GM19455 (cell line): ENCODE data around the gene CPN1.

Experiments used
- ATAC-seq: cut with Tn5 transposase; IDR thresholded peaks from one replicate; pipeline ENCODE4 v1.9.1; 2021; ENCODE audit not compliant: unreplicated experiment

Gene CPN1

DNA sequence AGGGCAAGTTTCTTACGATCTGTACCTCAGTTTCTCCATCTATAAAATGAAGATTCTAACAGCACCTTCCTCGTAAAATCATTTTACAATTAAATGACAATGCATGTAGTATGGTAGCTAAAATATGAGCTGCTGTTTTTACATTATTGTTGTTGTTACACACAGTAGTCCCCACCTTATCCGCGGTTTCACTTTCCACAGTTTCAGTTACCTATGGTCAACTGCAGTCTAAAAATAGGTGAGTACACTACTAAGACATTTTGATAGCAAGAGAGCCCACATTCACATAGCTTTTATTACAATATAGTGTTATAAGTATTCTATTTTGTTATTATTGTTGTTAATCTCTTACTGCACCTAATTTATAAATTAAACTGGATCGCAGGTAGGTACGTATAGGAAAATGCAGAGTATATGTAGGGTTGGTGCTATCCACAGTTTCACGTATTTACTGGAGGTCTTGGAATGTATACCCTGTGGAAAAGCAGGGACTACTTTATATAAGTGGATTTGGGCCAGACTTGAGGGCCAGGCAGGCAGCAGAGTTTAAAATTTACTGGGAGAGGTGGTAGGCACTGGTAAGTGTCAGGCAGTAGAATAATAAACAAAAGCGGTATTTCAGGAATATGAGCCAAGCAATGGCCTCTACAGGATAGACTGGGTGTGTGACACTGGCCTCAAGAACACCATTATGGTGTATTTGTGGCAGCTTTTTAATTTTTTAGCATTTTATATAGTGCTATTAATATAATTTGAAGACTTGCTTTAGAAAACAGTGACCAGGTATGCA is 82.2 kb downstream of the CPN1 start:
- no peak for ATAC-seq

DNA sequence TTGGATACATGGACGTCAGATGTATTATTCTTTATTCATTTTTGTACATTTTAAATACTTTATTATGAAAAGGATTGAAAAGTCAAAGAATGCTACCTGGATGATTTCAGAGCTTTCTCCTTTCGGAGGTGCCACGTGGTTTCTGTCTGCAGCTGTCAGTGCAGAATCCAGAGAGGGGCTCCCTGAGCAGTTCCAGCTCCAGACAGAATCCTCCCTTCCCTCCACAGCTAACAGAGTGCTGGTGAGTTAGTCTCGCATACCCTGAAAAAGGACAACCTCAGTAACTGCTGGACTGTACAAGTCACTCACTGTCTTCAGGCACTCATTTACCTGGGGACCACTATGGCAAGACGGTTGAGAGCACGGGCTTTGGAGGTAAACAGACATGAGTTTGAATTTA is 82.8 kb downstream of the CPN1 start:
- ATAC-seq, result no peak

DNA sequence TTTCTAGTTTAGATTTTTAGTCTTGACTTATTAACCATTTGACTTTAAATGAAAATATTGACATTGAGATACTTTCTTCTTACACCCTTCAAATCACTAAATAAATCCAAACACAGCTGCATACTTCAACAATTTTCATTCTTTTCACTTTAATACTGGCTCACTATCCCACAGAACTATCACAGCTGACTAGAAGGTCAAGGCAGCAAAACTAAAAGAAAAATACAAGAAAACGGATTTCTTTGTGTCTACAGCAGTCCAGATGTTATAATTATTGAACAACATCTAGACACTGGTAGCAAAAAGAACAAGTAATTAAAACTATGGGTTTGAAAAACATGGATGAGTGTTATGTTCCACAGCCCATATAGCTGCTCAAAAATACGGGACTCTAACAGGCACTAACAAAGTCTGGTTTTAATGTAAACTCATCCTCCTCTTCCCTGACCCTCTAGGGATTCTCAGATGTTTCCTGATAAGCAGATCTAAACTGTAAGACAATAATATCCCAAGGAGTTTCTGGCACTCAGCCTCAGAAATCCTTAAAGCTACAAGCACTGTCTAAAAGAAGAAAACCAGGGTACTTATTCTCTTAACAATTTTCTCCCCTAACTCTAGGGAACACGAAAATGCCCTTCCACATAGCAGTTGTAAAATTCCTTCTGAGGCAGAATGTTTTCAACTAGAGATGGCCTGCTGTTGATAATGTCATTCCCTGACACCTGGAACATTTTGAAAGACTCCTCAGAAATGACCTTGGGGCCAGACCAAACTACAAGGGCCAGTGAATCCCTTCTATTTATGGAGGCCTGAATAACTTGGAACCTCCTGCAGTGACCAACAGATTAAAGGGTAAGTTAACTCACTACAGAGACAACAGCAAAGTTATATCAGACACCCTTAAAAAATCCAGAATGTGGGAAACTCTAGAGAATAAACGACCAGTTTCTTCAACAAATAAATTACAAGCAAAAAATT is 84.7 kb downstream of the CPN1 start:
- ATAC-seq, result no peak

GRCh38 chr10:99995713-99996112 is 86.0 kb downstream of the CPN1 start:
- ATAC-seq, result no peak

- ATAC-seq, result no peak
These were observed 86.4 kb downstream of the CPN1 start for GRCh38 chr10:99995269-99995668.

DNA sequence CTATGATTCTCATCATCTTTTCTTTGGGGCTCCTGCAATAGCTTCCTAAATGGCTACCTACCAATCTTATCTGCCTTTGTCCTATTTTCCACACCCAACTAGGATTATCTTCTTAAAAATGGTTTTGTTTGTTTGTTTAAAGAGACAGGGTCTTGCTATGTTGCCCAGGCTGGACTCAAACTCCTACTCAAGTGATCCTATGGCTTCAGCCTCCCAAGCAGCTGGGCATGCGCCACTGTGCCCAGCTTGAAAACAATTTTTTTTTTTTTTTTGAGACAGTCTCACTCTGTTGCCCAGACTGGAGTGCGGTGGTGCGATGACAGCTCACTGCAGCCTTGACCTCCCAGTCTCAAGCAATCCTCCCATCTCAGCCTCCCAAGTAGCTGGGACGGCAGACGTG is 86.9 kb downstream of the CPN1 start:
- no peak for ATAC-seq

DNA sequence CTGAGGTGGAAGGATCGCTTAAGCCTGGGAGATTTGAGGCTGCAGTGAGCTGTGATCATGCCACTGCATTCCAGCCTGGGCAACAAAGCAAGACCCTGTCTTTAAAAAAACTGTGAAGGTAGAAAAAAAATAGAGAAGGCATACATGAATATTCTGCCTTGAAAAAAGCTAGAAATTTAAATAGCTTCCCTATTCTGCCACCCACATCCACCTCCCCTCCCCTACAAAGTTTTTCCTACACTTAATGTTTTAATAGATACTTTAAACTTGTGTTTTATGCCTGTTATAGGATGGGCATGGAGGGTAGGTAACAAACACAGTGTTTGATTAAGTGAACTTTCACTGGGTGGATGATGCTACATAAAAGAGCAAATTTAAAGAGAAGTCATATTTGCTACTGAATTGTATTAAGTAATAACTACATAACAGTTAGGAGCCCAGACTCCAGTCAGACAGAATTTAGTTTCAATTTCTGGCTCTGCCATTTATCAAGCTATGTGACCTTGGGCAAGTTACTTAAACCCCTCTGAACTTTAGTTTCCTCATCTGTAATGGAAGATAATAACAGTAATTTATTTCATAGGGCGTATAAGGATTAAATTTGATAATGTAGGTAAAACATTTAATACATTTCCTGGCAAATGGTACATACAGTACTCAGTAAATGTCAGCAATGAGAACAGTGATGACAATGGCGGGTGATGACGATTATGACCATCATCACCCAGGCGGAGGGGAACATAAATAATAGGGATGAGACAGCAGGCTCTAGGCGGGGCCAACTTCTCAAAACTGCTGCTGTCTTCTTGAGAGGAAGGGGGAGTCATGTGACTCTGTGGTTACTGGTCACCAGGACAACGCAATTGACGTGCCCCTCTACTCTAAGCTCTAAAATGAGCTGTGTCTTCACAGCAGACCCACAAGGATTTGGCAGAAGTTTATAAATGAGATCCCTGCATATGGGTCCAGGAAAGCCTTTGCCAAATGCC is 87.7 kb downstream of the CPN1 start:
- no peak for ATAC-seq
